Liver (tissue), 9 donors: Measurements from ENCODE around the gene SLC24A1. TPM values are rescaled to one million over a fixed set of nuclear protein-coding genes. Genes with fewer than 3 reads are reported as not detected.

ENCODE experiments used
- DNase-seq: peaks from one replicate; pipeline ENCODE4 v3.0.0-alpha.2; 2017; ENCODE audit warnings: low spot score
- H3K27ac ChIP-seq, 2 donors: one replicate each; pipeline ENCODE4 v1.7.0; 2013; ENCODE audit warnings: inconsistent platforms in 2 of 2, low read length in 2 of 2, control low read depth in 1 of 2, low read depth in 1 of 2, mild to moderate bottlenecking in 1 of 2
- H3K27me3 ChIP-seq, 4 donors: one replicate each; pipeline versions ENCODE4 v1.6.1 to v1.7.0; 2013; ENCODE audit warnings: low read length in 3 of 4, inconsistent platforms in 1 of 4, mild to moderate bottlenecking in 1 of 4, moderate library complexity in 1 of 4; ENCODE audit not compliant: control insufficient read depth in 4 of 4, insufficient read depth in 4 of 4
- H3K36me3 ChIP-seq, 4 donors: one replicate each; pipeline versions ENCODE4 v1.6.1 to v1.7.0; 2013; ENCODE audit warnings: low read length in 3 of 4, mild to moderate bottlenecking in 3 of 4, low read depth in 1 of 4, moderate library complexity in 1 of 4; ENCODE audit not compliant: control insufficient read depth in 4 of 4, insufficient read depth in 3 of 4
- H3K4me1 ChIP-seq, 4 donors: one replicate each; pipeline versions ENCODE4 v1.6.1 to v1.7.0; 2013; ENCODE audit warnings: low read length in 3 of 4, mild to moderate bottlenecking in 3 of 4, moderate library complexity in 1 of 4; ENCODE audit not compliant: control insufficient read depth in 4 of 4, insufficient read depth in 4 of 4
- H3K4me3 ChIP-seq, 3 donors: one replicate each; pipeline versions ENCODE4 v1.6.1 to v1.7.0; 2013; ENCODE audit warnings: low read length in 3 of 3, control low read depth in 1 of 3, low read depth in 1 of 3, mild to moderate bottlenecking in 1 of 3
- H3K9ac ChIP-seq, 2 donors: one replicate each; pipeline ENCODE4 v1.7.0; 2013; ENCODE audit warnings: low read length in 2 of 2, mild to moderate bottlenecking in 2 of 2, moderate library complexity in 2 of 2, control low read depth in 1 of 2, low read depth in 1 of 2
- H3K9me3 ChIP-seq, 4 donors: one replicate each; pipeline versions ENCODE4 v1.6.1 to v1.7.0; 2013; ENCODE audit warnings: low read length in 3 of 4; ENCODE audit not compliant: control insufficient read depth in 4 of 4
- EGR1 ChIP-seq, 2 donors: IDR thresholded peaks; 2 replicates each; pipeline ENCODE4 v1.6.1; 2016 to 2018; ENCODE audit warnings: antibody characterized with exemption in 2 of 2, low read depth in 2 of 2
- FOXA1 ChIP-seq: IDR thresholded peaks from 2 replicates; pipeline ENCODE4 v1.6.1; 2016; ENCODE audit warnings: antibody characterized with exemption
- GABPA ChIP-seq, 2 donors: IDR thresholded peaks in 1 of 2; conservative IDR thresholded peaks in 1 of 2; 2 replicates each; pipeline ENCODE4 v1.6.1; 2016; ENCODE audit warnings: antibody characterized with exemption in 2 of 2, mild to moderate bottlenecking in 1 of 2, moderate library complexity in 1 of 2
- JUND ChIP-seq, 2 donors: IDR thresholded peaks; 2 replicates each; pipeline ENCODE4 v1.6.1; 2016; ENCODE audit warnings: antibody characterized with exemption in 2 of 2
- RAD21 ChIP-seq, 2 donors: IDR thresholded peaks; 2 replicates each; pipeline ENCODE4 v1.6.1; 2016; ENCODE audit warnings: antibody characterized with exemption in 2 of 2, mild to moderate bottlenecking in 2 of 2
- SP1 ChIP-seq: IDR thresholded peaks from 2 replicates; pipeline ENCODE4 v1.6.1; 2018; ENCODE audit warnings: antibody characterized with exemption, mild to moderate bottlenecking
- WGBS: extraction: QIAGEN DNeasy Blood & Tissue Kit; methylation state at CpG from one replicate; pipeline ENCODE4 v1.1.7; 2013; 5-methylcytosine and 5-hydroxymethylcytosine counted together
- polyA plus RNA-seq, 2 donors: library from polyadenylated mRNA; stranded (reverse) in 1 of 2; unstranded in 1 of 2; fragments of 200-250 nt in 1 of 2; fragments of >200 nt in 1 of 2; fragmentation: Nextera tagmentation in 1 of 2; extraction: Ambion mirVana in 1 of 2; gene quantifications; one replicate each; pipeline versions ENCODE4 v1.2.1 to v1.2.3, GENCODE V29; 2013 to 2015
- total RNA-seq, 2 donors: library from RNA; depleted of rRNA; stranded (reverse); fragments of >200 nt; gene quantifications; one replicate each; pipeline ENCODE4 v1.2.3, GENCODE V29; 2014
- TF ChIP-seq, protein P1 (sequence below): IDR thresholded peaks from 2 replicates; pipeline ENCODE4 v1.6.1; 2016; ENCODE audit warnings: antibody characterized with exemption, mild to moderate bottlenecking
- TF ChIP-seq, protein P2 (sequence below): fragments of 150-350 bp; IDR thresholded peaks from 2 replicates; pipeline ENCODE4 v1.5.1; 2017; ENCODE audit warnings: improper control_type of control experiment, low read depth, low read length; ENCODE audit not compliant: missing input control
- TF ChIP-seq, protein P3 (sequence below): IDR thresholded peaks from 2 replicates; pipeline ENCODE4 v1.6.1; 2016; ENCODE audit warnings: antibody characterized with exemption
- TF ChIP-seq, protein P4 (sequence below): IDR thresholded peaks from 2 replicates; pipeline ENCODE4 v1.6.1; 2016; ENCODE audit warnings: antibody characterized with exemption
- donor health status: healthy.
- donor health status: healthy.
- donor health status: healthy.
- donor health status: healthy.
- donor health status: healthy.

SLC24A1 gene
- total and polyA plus RNA-seq, 4 donors = 1.8 to 3.3 (median 2.2) TPM

DNA sequence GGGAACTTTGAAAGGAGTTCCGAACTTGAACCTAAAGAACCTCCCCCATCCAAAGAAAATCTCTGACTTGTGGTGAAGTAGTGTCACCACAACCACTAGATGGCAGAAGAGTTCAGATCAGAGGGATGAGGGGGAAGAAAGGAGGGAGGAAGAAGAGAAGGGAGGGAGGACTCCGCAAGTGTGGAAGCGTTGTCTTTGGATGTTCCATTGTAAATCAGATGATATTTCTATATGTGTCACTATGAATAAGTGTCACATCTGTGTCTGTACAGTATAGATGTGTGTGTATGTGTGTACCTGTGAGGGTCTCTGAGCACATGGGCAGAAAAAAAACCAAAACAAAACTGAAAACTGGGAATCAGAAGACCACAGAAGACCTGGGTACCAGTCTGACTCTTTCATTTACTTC lies 16.9 kb downstream of the SLC24A1 start:
- no peaks in the 10 kb centered on the region for H3K4me1 ChIP-seq
- H3K36me3 ChIP-seq = no peaks in the 10 kb centered on the region
- TF ChIP-seq GABPA (IDR thresholded peaks at IDR 0.05 in 1 of 2, conservative IDR thresholded peaks at IDR 0.05 in 1 of 2) (no peak), SP1 (no peak), RAD21 (IDR thresholded peaks at IDR 0.05) (peak; percentile 89 to 93)
- TF ChIP-seq, protein P1, sequence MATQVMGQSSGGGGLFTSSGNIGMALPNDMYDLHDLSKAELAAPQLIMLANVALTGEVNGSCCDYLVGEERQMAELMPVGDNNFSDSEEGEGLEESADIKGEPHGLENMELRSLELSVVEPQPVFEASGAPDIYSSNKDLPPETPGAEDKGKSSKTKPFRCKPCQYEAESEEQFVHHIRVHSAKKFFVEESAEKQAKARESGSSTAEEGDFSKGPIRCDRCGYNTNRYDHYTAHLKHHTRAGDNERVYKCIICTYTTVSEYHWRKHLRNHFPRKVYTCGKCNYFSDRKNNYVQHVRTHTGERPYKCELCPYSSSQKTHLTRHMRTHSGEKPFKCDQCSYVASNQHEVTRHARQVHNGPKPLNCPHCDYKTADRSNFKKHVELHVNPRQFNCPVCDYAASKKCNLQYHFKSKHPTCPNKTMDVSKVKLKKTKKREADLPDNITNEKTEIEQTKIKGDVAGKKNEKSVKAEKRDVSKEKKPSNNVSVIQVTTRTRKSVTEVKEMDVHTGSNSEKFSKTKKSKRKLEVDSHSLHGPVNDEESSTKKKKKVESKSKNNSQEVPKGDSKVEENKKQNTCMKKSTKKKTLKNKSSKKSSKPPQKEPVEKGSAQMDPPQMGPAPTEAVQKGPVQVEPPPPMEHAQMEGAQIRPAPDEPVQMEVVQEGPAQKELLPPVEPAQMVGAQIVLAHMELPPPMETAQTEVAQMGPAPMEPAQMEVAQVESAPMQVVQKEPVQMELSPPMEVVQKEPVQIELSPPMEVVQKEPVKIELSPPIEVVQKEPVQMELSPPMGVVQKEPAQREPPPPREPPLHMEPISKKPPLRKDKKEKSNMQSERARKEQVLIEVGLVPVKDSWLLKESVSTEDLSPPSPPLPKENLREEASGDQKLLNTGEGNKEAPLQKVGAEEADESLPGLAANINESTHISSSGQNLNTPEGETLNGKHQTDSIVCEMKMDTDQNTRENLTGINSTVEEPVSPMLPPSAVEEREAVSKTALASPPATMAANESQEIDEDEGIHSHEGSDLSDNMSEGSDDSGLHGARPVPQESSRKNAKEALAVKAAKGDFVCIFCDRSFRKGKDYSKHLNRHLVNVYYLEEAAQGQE = no peak
- TF ChIP-seq, protein P2, sequence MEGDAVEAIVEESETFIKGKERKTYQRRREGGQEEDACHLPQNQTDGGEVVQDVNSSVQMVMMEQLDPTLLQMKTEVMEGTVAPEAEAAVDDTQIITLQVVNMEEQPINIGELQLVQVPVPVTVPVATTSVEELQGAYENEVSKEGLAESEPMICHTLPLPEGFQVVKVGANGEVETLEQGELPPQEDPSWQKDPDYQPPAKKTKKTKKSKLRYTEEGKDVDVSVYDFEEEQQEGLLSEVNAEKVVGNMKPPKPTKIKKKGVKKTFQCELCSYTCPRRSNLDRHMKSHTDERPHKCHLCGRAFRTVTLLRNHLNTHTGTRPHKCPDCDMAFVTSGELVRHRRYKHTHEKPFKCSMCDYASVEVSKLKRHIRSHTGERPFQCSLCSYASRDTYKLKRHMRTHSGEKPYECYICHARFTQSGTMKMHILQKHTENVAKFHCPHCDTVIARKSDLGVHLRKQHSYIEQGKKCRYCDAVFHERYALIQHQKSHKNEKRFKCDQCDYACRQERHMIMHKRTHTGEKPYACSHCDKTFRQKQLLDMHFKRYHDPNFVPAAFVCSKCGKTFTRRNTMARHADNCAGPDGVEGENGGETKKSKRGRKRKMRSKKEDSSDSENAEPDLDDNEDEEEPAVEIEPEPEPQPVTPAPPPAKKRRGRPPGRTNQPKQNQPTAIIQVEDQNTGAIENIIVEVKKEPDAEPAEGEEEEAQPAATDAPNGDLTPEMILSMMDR = peak; percentile 76
- no peaks in the 10 kb centered on the region for H3K9me3 ChIP-seq
- 5% methylated on average over 3 of the region's 3 CpGs for WGBS
- DNase-seq = no peak
- no peak overlapping the region for H3K27ac ChIP-seq
- no peak overlapping the region for H3K9ac ChIP-seq
- no peaks in the 10 kb centered on the region for H3K27me3 ChIP-seq
- H3K4me3 ChIP-seq = no peak overlapping the region

DNA sequence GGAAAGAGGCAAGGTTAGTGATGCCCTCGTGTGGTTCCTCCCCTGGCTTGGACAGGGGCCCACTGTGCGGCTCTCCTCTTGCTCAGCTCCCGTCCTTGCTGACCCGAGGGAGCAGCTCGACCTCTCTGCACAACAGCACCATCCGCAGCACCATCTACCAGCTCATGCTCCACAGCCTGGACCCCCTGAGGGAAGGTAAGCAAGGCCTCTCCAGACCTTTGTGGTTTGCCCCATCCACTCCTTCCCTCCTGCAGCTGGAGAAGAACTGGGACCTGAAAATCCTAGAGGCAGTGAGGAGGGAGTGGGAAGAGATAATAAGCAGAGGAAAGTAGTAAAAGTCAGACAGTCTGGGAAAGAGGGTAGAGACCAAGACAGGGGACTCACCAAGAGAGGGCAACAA lies 17.8 kb downstream of the SLC24A1 start:
- H3K4me3 ChIP-seq = no peak overlapping the region
- no peak for DNase-seq
- 93% methylated on average over 6 of the region's 6 CpGs for WGBS
- TF ChIP-seq GABPA (IDR thresholded peaks at IDR 0.05 in 1 of 2, conservative IDR thresholded peaks at IDR 0.05 in 1 of 2) (no peak), EGR1 (IDR thresholded peaks at IDR 0.05; ENCODE audit: low read depth in 2 of 2) (no peak), FOXA1 (no peak), SP1 (no peak), JUND (IDR thresholded peaks at IDR 0.05) (no peak)
- TF ChIP-seq, protein P3, sequence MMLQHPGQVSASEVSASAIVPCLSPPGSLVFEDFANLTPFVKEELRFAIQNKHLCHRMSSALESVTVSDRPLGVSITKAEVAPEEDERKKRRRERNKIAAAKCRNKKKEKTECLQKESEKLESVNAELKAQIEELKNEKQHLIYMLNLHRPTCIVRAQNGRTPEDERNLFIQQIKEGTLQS = no peak
- TF ChIP-seq, protein P4, sequence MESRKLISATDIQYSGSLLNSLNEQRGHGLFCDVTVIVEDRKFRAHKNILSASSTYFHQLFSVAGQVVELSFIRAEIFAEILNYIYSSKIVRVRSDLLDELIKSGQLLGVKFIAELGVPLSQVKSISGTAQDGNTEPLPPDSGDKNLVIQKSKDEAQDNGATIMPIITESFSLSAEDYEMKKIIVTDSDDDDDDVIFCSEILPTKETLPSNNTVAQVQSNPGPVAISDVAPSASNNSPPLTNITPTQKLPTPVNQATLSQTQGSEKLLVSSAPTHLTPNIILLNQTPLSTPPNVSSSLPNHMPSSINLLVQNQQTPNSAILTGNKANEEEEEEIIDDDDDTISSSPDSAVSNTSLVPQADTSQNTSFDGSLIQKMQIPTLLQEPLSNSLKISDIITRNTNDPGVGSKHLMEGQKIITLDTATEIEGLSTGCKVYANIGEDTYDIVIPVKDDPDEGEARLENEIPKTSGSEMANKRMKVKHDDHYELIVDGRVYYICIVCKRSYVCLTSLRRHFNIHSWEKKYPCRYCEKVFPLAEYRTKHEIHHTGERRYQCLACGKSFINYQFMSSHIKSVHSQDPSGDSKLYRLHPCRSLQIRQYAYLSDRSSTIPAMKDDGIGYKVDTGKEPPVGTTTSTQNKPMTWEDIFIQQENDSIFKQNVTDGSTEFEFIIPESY = no peak
- H3K9me3 ChIP-seq = no peaks in the 10 kb centered on the region
- no peak overlapping the region for H3K27ac ChIP-seq
- H3K9ac ChIP-seq = no peak overlapping the region
- H3K4me1 ChIP-seq = no peaks in the 10 kb centered on the region
- no peaks in the 10 kb centered on the region for H3K27me3 ChIP-seq
- H3K36me3 ChIP-seq = no peaks in the 10 kb centered on the region
